GM21786 (cell line): ENCODE results near the gene TPCN1.

Source experiments
- ATAC-seq: cut with Tn5 transposase; IDR thresholded peaks from one replicate; pipeline ENCODE4 v1.9.1; 2021; ENCODE audit not compliant: unreplicated experiment

The TPCN1 gene

DNA sequence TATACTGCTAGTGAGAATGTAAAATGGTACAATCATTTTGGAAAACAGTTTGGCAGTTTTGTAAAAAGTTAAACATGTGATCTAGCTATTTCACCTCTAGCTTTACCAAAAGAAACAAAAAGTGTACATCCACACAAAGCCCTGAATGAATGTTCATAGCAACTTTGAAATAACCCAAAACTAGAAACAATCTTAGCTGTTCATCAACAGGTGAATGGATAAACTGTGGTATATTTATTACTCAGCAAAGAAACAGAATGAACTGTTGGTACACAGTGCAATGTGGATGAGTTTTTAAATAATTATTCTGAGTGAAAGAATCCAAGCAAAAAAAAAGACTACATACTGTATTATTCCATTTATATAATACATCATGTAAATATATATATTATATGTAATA lies 36.3 kb downstream of the TPCN1 start:
- no peak for ATAC-seq

DNA sequence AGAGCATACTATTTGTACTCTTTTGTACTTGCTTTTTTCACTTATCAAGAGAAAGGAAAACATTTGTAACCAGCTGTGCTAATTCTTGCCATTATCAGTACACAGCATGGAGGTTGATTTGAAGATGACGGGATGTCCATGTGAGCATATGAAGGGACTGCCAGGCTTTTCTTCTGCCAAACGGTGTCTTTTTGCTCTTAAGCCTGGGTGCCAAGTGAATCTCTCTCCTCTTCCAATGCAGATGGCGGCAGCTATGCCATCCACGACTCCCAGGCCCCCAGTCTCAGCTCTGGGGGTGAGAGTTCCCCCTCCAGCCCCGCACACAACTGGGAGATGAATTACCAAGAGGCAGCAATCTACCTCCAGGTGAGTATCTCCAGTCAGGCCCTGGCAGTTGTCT lies 38.9 kb downstream of the TPCN1 start:
- ATAC-seq = no peak

DNA sequence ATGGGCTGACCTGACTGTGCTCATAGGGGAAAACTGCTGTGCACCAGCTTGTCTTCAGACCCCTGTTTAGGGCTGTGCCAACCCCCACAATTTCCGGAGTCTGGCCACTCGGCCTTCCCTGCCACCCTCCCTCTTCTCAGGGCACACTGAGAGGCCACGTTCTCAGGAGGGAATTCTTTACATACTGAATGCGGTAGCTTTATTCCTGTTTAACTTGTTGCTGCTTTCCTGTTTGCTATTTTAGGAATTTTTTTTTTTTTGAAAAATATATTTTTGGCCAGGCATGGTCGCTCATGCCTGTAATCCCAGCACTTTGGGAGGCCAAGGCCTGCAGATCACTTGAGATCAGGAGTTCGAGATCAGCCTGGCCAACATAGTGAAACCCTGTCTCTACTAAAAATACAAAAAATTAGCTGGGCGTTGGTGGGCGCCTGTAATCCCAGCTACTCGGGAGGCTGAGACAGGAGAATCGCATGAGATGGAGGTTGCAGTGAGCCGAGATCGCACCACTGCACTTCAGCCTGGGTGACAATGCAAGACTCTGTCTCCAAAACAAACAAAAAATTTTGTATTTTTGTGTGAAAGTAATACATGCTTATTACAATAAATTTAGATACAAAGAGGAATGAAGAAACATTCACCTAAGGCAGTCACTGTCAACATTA lies 39.5 kb downstream of the TPCN1 start:
- no peak for ATAC-seq

DNA sequence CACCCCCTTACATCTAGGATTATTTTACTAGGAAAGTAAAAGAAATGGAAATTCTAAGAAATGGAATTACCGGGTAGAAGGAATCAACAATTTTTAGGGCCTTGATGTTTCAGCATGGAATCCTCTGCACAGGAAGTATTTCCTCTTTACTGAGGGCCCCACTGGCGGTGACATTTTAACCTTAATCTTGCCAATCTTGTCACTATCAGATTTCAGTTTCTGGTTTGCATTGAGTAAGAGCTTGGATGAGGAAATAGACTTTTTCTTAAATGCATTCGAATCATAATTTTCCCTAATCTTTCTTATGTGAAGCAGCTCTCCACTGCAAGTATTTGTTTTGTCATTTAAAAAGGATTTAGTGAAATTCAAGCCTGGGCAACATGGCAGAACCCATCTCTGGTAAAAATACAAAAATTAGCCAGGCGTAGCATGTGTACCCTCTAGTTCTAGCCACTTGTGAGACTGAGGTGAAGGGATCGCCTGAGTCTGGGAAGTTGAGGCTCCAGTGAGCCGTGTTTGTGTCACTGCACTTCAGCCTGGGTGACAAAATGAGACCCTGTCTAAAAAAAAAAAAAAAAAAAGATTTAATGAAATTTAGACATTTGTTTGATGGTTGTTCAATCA lies 40.7 kb downstream of the TPCN1 start:
- ATAC-seq = no peak

DNA sequence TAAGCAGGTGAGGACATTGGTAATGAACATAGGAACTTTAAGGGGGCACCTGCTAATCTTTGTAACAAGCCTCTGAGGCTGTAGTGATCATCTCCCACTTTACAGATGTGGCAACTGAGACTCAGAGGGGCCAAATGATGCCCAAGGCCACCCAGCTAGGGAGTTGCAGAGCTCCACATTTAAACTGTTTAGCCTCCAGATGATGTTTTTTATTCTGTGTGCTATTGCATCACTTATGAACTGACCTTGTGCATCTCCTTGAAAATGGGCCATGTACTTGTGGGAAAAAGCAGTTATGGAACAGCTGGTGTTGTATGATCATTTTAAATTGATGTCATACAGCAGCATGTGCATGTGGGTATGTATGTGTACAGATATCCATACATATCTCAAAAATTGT lies 41.4 kb downstream of the TPCN1 start:
- ATAC-seq = no peak

DNA sequence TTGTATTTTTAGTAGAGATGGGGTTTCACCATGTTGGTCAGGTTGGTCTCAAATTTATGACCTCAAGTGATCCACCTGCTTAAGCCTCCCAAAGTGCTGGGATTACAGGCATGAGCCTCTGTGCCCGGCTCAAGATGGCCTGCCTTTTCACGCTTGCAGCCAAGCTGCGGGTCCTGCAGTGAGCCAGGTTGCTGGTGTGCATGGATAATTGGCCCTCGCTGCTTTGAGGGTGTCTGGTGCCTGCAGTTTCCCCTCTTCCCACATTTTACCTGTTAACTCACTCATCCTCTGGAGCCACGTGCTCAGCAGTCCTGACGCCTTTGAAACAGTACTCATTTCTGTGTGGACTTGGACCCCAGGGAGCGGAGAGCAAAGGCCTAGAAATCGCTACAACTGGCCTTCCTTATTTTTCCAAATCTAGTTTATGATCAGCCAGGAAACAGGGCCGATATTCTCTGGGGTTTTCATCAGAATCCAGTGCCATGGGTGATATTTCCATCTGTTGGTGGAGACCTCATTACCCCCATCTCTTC lies 42.2 kb downstream of the TPCN1 start:
- ATAC-seq = no peak

DNA sequence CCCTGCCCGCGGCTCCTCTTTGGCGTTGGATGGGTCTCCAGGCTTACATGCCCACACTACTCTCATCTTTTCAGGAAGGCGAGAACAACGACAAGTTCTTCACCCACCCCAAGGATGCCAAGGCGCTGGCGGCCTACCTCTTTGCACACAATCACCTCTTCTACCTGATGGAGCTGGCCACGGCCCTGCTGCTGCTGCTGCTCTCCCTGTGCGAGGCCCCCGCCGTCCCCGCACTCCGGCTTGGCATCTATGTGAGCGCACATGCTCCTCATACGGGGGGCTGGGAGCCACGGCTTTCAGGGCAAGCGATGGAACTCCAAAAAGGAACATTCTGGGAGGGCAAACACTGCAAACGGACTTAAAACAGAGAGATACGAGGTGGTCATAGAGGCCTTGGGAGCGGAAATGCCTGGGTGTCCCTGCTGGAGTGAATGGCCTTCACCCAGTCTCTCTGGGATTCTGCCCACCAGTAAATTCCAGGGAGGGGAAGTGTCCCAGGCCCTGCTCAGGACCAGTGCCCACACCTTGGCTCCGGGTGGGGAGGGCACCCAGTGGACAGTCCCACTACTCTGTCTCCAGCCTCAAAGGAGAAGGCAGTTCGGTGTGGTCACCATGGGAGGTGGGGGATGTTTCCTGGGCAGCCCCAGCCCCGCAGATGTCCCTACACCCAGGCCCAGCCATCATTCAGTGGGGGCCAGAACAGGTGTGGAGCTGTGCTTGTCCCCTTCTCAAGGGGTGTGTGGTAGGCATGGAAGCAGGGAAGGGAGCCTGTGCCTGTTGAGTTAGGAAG lies 45.0 kb downstream of the TPCN1 start:
- ATAC-seq = no peak

DNA sequence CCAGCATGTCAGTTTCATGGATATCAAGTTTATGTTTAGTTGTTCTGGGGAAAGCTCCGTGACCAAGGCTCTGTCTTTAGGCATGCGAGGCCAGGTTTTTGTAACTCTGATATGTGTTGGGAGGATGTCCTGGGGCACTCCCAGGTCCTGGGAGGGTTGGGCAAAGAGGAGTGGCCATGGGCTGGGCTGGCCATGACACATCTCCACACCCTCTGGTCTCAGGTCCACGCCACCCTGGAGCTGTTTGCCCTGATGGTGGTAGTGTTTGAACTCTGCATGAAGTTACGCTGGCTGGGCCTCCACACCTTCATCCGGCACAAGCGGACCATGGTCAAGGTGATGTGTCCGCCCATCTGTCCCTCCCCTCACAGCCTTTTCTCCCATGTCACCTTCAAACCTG lies 46.4 kb downstream of the TPCN1 start:
- ATAC-seq = no peak

DNA sequence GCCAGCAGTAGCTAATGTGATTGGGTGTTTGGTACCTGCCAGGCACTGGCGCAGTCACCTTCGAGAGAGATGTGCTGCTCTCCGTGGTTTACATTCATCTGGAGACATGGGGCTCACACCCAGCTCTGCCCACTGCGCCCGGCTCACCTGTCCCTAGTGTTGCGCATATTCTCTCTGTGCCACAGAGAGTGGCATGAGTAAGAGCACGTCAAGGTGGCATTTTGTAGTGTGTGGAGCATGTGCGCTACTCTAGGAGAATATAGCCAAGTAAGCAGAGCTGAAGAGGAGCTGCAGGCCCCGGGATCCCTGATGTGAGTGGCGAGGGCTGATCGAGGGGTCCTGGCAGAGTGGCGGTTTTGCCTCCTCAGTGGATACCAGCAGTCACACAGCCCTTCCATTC lies 46.9 kb downstream of the TPCN1 start:
- no peak for ATAC-seq

DNA sequence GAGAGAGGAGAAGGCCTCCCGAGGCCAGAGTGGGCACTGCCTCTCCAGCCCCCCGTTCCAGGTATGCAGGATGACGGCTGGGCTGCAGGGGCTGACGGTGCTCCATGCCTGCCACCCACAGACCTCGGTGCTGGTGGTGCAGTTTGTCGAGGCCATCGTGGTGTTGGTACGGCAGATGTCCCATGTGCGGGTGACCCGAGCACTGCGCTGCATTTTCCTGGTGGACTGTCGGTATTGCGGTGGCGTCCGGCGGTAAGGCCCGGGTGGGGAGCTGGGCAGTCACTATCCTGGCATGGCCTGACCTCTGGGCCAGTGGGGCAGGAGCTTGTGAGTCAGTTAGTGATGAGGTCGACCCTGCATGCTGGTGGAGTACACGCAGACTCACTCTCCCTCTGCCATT lies 47.4 kb downstream of the TPCN1 start:
- no peak for ATAC-seq

DNA sequence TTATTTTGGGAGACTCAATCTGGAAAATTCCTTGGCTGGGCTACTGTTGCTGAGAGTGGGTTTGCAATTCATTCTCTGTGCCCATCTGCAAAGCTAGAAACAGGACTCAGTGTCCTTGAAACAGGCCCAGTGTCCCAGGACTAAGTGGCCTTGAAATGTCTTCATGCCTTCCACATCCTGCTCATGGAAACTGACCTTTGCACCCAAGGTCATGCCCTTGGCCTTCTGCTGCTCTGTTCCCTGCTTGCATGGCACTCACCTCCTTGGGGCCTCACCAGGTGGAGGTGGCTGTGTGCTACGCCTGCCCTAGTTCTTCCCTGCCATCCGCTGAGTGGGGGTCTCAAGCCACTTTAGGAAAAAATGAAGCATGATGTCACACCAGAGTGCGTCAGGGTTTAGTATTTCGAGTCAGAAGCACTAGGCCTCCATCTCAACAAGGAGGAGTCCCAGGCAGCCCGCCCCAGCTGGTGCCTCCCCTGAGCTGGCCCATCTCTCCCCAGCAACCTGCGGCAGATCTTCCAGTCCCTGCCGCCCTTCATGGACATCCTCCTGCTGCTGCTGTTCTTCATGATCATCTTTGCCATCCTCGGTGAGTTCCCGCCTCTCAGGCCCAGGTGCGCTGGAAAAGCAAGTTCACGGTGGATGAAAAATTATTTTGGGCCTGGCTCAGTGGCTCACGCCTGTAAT lies 48.1 kb downstream of the TPCN1 start:
- no peak for ATAC-seq

DNA sequence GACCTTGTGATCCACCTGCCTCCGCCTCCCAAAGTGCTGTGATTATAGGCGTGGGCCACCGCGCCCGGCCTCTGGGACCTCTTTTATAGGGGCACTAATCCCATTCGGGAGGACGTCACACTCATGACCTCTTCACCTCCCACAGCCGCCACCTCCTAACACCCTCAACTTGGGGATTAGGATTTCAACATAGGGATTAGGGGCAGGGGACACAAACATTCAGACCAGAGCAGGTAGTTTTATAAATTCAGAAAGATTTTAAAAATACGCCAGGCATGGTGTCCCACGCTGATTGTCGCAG lies 49.4 kb downstream of the TPCN1 start:
- ATAC-seq = no peak

DNA sequence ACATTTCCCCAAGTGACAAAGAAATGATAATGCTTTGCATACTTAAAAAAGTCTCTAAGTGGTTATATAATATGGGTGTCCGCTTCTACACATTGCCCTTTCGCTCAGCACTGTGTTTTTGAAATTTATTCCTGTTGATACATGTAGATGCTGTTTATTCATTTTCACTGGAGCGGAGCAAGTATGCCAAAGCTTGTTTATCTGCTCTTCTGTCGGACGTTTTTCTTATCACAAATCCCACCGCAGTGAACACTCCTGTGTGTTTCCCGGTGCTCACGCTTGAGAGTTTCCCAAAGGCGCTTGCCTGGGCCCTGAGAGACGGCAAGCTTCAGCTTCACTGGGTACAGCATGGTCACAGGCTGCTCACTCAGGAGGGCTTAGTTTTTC lies 50.2 kb downstream of the TPCN1 start:
- no peak for ATAC-seq

DNA sequence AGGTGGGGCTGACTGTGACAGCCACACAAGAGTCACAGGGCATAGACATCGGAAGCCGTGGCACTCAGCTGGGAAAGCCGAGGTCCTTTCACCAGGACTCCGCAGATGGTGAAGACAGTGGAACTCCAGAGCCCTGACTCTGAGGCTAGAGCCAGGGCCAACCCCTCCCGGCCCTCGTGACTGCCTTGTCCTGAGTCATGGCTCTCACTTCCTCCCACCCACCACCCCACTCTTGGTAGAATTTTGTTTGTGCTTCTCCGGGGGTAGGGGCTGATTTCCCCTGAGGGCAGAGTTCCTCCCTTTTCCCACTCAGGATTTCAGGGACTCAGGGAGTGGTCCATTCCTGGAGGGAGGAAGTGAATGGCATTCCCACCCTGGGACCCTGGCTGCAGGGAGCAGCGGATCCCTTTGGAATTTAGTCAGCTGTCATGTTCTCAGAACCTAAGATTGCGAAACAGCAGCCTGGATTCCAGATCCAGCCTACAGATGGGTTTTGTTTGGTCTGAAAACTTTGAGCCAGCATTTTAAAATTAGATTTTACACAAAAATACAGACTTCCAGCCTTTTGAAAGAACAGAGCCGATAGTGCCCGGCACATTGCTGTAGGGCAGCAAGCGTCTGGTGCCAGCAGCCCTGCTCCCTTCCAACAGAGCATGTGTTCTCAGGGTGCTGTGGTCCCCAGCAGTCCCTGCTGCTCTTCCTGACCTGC lies 50.7 kb downstream of the TPCN1 start:
- ATAC-seq = no peak

DNA sequence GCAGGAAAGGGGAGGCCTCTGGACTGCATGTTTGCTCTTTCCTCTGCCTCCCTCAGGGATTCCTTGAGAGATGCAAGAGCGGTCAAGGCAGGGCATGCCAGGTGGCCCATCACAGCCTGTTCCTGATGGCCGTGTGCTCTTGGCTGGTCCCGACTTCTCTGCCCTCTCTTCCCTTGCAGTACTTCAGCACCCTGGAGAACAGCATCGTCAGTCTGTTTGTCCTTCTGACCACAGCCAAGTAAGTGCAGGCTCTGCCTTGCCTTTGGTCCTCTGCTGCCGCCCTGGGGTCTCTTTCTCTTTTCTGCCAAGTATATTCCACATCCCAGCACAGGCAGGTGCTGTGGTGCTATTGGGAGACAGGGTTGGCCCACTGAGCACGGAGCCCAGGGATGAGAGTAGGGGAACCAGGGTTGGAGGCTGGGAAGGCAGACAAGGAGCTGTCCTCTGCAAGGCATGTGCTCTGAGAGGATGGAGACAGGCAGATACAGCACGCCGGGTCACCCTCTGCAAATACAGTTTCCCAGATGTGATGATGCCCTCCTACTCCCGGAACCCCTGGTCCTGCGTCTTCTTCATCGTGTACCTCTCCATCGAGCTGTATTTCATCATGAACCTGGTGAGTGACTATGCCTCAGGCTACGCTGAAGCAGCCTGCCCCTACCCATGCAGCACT lies 51.9 kb downstream of the TPCN1 start:
- ATAC-seq = no peak

DNA sequence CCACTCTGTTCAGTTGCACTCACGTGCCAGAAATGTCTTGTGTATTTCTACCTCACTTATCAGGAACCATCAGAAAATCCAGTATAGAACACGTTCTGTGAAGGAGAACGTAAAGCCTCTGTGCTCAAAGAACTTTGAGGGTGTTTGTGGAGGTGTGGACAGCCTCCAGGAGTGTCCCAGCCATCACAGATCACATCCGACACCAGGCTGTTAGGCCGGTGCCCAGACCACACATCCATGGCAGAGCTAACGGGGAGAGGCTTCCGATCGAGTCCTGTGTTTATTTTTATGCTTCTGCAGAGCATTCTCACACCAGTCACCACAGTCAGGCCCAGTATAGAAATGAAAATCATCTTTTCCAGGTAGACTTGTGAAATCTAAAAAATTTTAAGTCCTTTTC lies 53.6 kb downstream of the TPCN1 start:
- no peak for ATAC-seq

DNA sequence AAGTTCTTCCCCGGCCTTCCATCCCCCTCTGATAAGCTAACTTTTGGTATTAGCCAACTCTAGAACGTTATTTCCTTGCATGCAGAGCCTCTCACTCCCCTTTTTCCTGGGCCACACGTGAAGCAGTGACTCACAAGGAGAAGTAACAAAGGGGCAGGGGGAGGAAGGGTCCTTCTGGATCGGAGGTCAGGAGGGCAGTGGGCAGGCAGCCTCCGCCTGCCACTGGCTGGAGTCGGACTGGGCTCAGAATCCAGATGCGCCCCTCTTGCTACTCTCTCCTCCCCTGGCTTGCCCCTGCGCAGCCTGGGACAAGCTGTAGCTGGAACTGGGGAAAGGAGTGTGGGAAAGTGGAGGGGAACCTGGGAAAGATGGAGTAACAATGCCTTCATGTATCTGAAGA lies 55.0 kb downstream of the TPCN1 start:
- no peak for ATAC-seq

DNA sequence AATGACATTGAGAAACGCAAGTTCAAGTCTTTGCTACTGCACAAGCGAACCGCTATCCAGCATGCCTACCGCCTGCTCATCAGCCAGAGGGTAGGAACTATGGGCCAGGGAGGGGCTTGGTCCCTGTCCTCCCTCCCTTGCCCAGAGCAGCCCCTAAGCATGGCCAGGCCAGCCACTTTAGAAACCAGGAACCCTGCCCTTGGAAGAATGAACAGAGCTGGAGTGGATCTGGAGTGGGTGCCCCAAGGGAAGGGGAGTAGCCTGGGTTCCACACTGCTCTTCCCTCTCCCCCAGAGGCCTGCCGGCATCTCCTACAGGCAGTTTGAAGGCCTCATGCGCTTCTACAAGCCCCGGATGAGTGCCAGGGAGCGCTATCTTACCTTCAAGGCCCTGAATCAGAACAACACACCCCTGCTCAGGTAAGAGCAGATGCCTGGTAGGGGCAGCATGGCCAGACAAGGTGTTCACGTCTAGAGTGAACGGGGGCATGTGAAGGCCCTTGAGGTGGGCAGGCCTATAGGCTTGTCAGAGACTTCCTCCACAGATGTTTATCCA lies 55.8 kb downstream of the TPCN1 start:
- no peak for ATAC-seq

DNA sequence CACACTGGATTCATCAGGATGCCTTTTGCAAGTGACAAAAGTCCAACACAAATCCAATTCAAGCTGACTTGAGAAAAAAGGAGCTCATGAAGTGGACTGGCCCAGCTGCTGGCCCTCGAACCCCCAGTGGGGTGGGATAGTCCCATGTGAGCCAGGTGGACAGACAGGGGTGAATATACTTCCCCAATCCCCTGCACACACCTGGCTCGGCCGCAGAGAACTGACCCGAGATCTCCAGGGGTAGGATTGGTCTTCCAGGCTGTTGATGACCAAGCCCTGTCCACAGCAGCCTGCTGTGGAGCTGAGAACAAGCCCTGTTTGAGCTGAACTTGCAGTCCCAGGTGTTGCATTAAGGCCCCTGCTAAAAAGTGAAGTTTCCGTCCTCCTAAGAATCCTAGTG lies 56.2 kb downstream of the TPCN1 start:
- no peak for ATAC-seq

DNA sequence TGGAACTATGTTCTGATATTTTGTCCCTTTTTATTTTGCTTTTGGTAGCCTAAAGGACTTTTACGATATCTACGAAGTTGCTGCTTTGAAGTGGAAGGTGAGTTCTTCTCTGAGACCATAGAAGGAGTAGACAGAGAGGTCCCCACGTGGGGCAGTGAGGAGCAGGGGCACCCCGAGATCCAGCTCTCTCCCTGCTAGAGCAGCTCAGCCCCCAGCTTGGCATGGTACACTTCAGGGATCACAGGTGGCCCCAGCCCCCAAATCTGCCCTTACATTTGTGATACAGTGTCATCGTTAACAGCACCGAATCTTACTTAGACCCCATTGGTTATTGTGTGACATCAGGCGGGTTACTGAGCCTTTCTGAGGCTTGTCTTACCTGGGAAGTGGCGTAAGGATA lies 56.9 kb downstream of the TPCN1 start:
- ATAC-seq = no peak
